ENCODE data around the gene TPRN. TPM values are rescaled to one million over a fixed set of nuclear protein-coding genes. Genes with fewer than 3 reads are reported as not detected.
"Not testable (repeated sequence)": the region's sequence is repeated elsewhere in the genome, so short reads cannot be mapped to it uniquely, and the experiment has no call there.

Gene TPRN
- total and polyA plus RNA-seq, 7 experiments from 2014 or later = 0.35 to 13.5 (median 7.4) TPM

DNA sequence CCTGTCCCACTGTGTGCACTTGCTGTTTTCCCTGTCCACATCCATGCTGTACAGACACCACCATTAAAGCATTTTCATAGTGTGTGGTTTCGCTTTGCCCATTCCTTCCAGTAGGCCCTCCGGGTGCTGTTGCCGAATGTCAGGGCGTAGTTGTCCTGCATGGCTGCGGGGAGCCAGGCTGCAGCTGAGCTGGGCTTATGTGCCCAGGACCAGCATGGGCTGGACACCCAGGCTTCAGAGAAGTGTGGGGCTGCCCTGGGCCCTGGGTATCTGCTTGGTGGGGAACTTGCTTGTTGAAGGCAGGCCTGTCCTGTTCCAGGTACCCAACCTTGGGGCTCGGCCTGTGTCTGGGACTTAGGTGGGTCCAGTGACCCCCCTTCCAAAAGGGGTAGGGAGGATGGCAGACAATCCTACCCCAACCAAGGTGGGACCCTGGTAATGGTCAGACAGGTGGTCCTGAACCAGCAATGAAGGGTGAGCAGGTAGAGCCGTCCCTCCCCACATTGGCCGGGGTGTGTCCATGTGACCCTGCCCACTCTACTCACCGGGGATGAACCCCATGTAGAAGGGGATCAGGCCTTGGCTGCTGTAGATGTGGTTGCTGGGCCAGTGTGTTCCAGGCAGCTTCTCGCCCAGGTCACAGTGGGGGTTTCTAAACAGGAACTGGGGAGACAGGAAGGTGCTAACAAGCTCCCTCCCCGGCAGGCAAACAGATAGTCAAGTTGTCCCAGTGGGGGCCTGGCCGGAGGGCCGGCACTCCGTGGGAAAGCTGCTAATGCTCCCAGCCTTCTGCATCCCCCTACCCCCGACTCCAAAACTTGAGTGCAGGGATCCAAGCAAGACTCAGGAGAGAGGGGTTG is 43.3 kb upstream of the TPRN start:
- Mint-ChIP-seq H3K9me3 (peaks cover 0 to 9% (median 0%) of the 10 kb centered on the region in 11 donors), H3K36me3 (peaks cover 0 to 14% (median 4%) of the 10 kb centered on the region in 5 donors), H3K27me3 (peaks cover 0 to 4% (median 0%) of the 10 kb centered on the region in 5 donors), H3K27ac (peak overlapping the region in 2 of 9 donors; percentile 14 to 49), H3K4me1 (peaks cover 10 to 32% (median 18%) of the 10 kb centered on the region in 7 donors), H3K4me3 (peak overlapping the region in 4 of 10 donors; percentile 5 to 88 (median 22))
- H3K27ac ChIP-seq (ENCODE audit: low read depth, low read length) = no peak overlapping the region
- H3K4me3 ChIP-seq (ENCODE audit: low read length) = no peak overlapping the region
- POLR2A ChIA-PET = interaction anchor here (0.9 to 10.7 kb wide), 3 partner anchors 9 to 157 kb away, joined by 4 to 168 read pairs (median 30); partner anchors contain the start of genes MAN1B1, NELFB and STPG3
- H3K4me1 ChIP-seq (ENCODE audit: control insufficient read depth in 2 of 2, insufficient read depth in 2 of 2, low read length in 2 of 2) = peaks cover 11 to 14% of the 10 kb centered on the region in 2 donors
- DNase-seq = no peak
- H3K9me3 ChIP-seq (ENCODE audit: control insufficient read depth in 2 of 3, low read length in 3 of 3) = no peaks in the 10 kb centered on the region
- ATAC-seq = no peak
- CTCF ChIA-PET = no interaction called here
- H3K27me3 ChIP-seq (ENCODE audit: control insufficient read depth in 2 of 2, insufficient read depth in 2 of 2, low read length in 2 of 2) = no peaks in the 10 kb centered on the region
- H3K36me3 ChIP-seq (ENCODE audit: control insufficient read depth in 2 of 3, insufficient read depth in 3 of 3, low read length in 3 of 3) = peaks cover 0 to 19% (median 9%) of the 10 kb centered on the region in 3 experiments
- intact Hi-C loops (cut with micrococcal nuclease) = loop anchor here in 1 of 2 donors (5.0 kb wide), 1 partner anchor 832 kb away; the partner anchor contains the start of genes ENTR1 and PMPCA

DNA sequence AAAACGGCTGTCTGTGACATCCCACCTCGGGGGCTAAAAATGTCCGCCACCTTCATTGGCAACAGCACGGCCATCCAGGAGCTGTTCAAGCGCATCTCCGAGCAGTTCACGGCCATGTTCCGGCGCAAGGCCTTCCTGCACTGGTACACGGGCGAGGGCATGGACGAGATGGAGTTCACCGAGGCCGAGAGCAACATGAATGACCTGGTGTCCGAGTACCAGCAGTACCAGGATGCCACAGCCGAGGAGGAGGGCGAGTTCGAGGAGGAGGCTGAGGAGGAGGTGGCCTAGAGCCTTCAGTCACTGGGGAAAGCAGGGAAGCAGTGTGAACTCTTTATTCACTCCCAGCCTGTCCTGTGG is 42.7 kb upstream of the TPRN start:
- Mint-ChIP-seq H3K36me3 (peaks cover 0 to 14% (median 4%) of the 10 kb centered on the region in 5 donors), H3K4me1 (peaks cover 12 to 34% (median 20%) of the 10 kb centered on the region in 7 donors), H3K4me3 (peak overlapping the region in 5 of 10 donors; percentile 32 to 88 (median 84)), H3K27ac (peak overlapping the region in 1 of 9 donors; percentile 82)
- H3K9me3 Mint-ChIP-seq; H3K9me3 ChIP-seq (ENCODE audit: control insufficient read depth in 2 of 3, low read length in 3 of 3); H3K27me3 Mint-ChIP-seq; H3K4me3 ChIP-seq (ENCODE audit: low read length); ATAC-seq; DNase-seq; H3K27ac ChIP-seq (ENCODE audit: low read depth, low read length); H3K27me3 ChIP-seq (ENCODE audit: control insufficient read depth in 2 of 2, insufficient read depth in 2 of 2, low read length in 2 of 2): not testable (repeated sequence)
- H3K36me3 ChIP-seq (ENCODE audit: control insufficient read depth in 2 of 3, insufficient read depth in 3 of 3, low read length in 3 of 3) = peaks cover 0 to 19% (median 9%) of the 10 kb centered on the region in 3 experiments
- peaks cover 11 to 15% of the 10 kb centered on the region in 2 donors for H3K4me1 ChIP-seq (ENCODE audit: control insufficient read depth in 2 of 2, insufficient read depth in 2 of 2, low read length in 2 of 2)
- ChIA-PET CTCF (interaction anchor here (0.6 kb wide), 1 partner anchor 313 kb away, joined by 3 read pairs; no protein-coding TSS in a partner anchor), POLR2A (interaction anchor here (0.9 to 10.7 kb wide), 4 partner anchors 10 to 156 kb away, joined by 4 to 168 read pairs (median 18); partner anchors contain the start of genes DPP7, MAN1B1, NELFB and STPG3)
- intact Hi-C loops (cut with micrococcal nuclease) = loop anchor here in 1 of 2 donors (5.0 kb wide), 1 partner anchor 831 kb away; the partner anchor contains the start of genes ENTR1 and PMPCA

DNA sequence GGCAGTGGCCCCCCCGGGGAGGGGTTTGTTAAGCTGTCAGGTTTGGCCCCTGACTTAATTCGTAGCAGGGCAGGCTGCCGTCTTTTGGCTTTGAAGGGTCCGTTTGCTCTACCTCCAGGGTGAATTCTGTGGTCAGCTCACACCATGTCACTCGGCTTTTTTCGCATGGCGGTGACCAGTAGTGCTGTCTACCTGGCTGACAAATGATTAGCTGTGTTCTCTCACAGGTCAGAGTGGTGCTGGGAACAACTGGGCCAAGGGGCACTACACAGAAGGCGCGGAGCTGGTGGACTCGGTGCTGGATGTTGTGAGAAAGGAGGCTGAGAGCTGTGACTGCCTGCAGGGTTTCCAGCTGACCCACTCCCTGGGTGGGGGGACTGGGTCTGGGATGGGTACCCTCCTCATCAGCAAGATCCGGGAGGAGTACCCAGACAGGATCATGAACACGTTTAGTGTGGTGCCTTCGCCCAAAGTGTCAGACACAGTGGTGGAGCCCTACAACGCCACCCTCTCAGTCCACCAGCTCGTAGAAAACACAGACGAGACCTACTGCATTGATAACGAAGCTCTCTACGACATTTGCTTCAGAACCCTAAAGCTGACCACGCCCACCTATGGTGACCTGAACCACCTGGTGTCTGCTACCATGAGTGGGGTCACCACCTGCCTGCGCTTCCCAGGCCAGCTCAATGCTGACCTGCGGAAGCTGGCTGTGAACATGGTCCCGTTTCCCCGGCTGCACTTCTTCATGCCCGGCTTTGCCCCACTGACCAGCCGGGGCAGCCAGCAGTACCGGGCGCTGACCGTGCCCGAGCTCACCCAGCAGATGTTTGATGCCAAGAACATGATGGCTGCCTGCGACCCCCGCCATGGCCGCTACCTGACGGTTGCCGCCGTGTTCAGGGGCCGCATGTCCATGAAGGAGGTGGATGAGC is 42.0 kb upstream of the TPRN start:
- intact Hi-C loops (cut with micrococcal nuclease) = loop anchor here in 1 of 2 donors (5.0 kb wide), 1 partner anchor 830 kb away; the partner anchor contains the start of genes ENTR1 and PMPCA
- H3K4me3 Mint-ChIP-seq = peak overlapping the region; percentile 65 to 89 (median 84)
- H3K4me1 Mint-ChIP-seq = peaks cover 12 to 35% (median 21%) of the 10 kb centered on the region in 7 donors
- H3K4me1 ChIP-seq (ENCODE audit: control insufficient read depth in 2 of 2, insufficient read depth in 2 of 2, low read length in 2 of 2) = peaks cover 11 to 15% of the 10 kb centered on the region in 2 donors
- ATAC-seq (no peak), DNase-seq (no peak)
- ChIA-PET POLR2A (interaction anchor here (0.9 to 10.7 kb wide), 7 partner anchors 11 to 156 kb away, joined by 3 to 168 read pairs (median 4); partner anchors contain the start of genes CYSRT1, DPP7, MAN1B1 and NELFB), CTCF (interaction anchor here (0.6 to 1.1 kb wide), 3 partner anchors 12 to 314 kb away, joined by 3 to 5 read pairs (median 3); no protein-coding TSS in a partner anchor)
- peak overlapping the region; percentile 30 to 85 (median 65) for H3K27ac Mint-ChIP-seq
- H3K9me3 ChIP-seq (ENCODE audit: control insufficient read depth in 2 of 3, low read length in 3 of 3) = no peaks in the 10 kb centered on the region
- H3K27me3 Mint-ChIP-seq = peaks cover 0 to 4% (median 0%) of the 10 kb centered on the region in 5 donors
- peaks cover 0 to 9% (median 0%) of the 10 kb centered on the region in 11 donors for H3K9me3 Mint-ChIP-seq
- peaks cover 0 to 14% (median 4%) of the 10 kb centered on the region in 5 donors for H3K36me3 Mint-ChIP-seq
- H3K27ac ChIP-seq (ENCODE audit: low read depth, low read length) = peak overlapping the region; percentile 63
- H3K27me3 ChIP-seq (ENCODE audit: control insufficient read depth in 2 of 2, insufficient read depth in 2 of 2, low read length in 2 of 2) = no peaks in the 10 kb centered on the region
- H3K36me3 ChIP-seq (ENCODE audit: control insufficient read depth in 2 of 3, insufficient read depth in 3 of 3, low read length in 3 of 3) = peaks cover 0 to 19% (median 9%) of the 10 kb centered on the region in 3 experiments
- peak overlapping the region; percentile 57 for H3K4me3 ChIP-seq (ENCODE audit: low read length)

DNA sequence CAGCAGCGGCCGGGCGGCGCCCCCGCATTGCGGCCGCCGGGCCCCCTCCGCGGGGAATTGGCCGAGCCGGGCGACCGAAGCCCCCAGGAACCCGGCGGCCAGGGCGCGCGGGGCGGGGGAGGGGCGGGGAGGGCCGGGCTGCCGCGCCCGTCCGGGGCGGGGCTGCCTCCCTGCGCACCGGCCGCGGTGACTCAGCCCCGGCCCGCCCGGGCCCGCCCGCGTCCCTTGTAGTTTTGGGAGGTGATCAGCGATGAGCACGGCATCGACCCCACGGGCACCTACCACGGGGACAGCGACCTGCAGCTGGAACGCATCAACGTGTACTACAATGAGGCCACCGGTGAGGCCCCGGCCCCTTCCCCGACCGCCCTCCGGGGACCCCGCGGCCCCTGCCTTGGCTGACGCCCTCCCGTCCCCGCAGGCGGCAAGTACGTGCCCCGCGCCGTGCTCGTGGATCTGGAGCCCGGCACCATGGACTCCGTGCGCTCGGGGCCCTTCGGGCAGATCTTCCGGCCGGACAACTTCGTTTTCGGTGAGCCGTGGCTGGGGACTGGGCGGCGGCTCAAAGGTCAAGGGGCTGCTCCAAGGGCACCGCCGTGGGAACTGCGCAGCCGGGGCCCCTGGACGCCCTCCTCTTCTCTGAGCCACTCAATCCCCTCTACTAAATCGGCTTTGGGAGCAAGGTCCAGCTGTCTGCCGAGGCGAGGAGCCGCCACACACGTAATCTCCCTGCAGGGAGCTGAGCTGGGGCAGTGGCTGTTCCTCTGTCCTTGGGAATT is 41.1 kb upstream of the TPRN start:
- intact Hi-C loops (cut with micrococcal nuclease) = loop anchor here (1.0 to 5.0 kb wide), 16 partner anchors 14 to 829 kb away; partner anchors contain the start of genes ANAPC2 (in 2 of the 2), MAN1B1 (in 2 of the 2), NDOR1 (in 2 of the 2) and NELFB (in 2 of the 2)
- Mint-ChIP-seq H3K27me3 (peaks cover 0 to 4% (median 0%) of the 10 kb centered on the region in 5 donors), H3K4me1 (peaks cover 12 to 35% (median 21%) of the 10 kb centered on the region in 7 donors), H3K4me3 (peak overlapping the region; percentile 83 to 94 (median 86)), H3K9me3 (peaks cover 0 to 9% (median 0%) of the 10 kb centered on the region in 11 donors), H3K36me3 (peaks cover 0 to 14% (median 4%) of the 10 kb centered on the region in 5 donors), H3K27ac (peak overlapping the region in 8 of 9 donors; percentile 12 to 94 (median 82))
- ATAC-seq (peak; percentile 23), DNase-seq (peak in 4 of 9 donors; percentile 29 to 80 (median 54))
- peak overlapping the region; percentile 57 for H3K4me3 ChIP-seq (ENCODE audit: low read length)
- peaks cover 15 to 16% of the 10 kb centered on the region in 2 donors for H3K4me1 ChIP-seq (ENCODE audit: control insufficient read depth in 2 of 2, insufficient read depth in 2 of 2, low read length in 2 of 2)
- peaks cover 0 to 19% (median 9%) of the 10 kb centered on the region in 3 experiments for H3K36me3 ChIP-seq (ENCODE audit: control insufficient read depth in 2 of 3, insufficient read depth in 3 of 3, low read length in 3 of 3)
- H3K27me3 ChIP-seq (ENCODE audit: control insufficient read depth in 2 of 2, insufficient read depth in 2 of 2, low read length in 2 of 2) = no peaks in the 10 kb centered on the region
- H3K27ac ChIP-seq (ENCODE audit: low read depth, low read length) = peak overlapping the region; percentile 63
- H3K9me3 ChIP-seq (ENCODE audit: control insufficient read depth in 2 of 3, low read length in 3 of 3) = no peaks in the 10 kb centered on the region
- CTCF ChIA-PET = interaction anchor here (0.6 to 1.3 kb wide), 4 partner anchors 13 to 203 kb away, joined by 3 to 5 read pairs (median 4); no protein-coding TSS in a partner anchor
- POLR2A ChIA-PET = interaction anchor here (0.8 to 10.7 kb wide), 23 partner anchors 12 to 708 kb away, joined by 3 to 168 read pairs (median 4); partner anchors contain the start of genes ANAPC2, CYSRT1, DPP7 and MAN1B1

Measured in naive thymus-derived CD4-positive, alpha-beta T cell (primary cell).